ENCODE results near the gene PRR5L.

Gene PRR5L

GRCh38 chr11:36328966-36329673 lies 33.0 kb downstream of the PRR5L start:
- DNase-seq = no peak

GRCh38 chr11:36330411-36330810 lies 34.3 kb downstream of the PRR5L start:
- DNase-seq = no peak

- DNase-seq = no peak
These were observed 37.4 kb downstream of the PRR5L start for GRCh38 chr11:36333468-36333867.

- DNase-seq = no peak
These were observed 37.8 kb downstream of the PRR5L start for GRCh38 chr11:36333897-36334296.

- DNase-seq = no peak
These were observed 43.8 kb downstream of the PRR5L start for GRCh38 chr11:36339888-36340287.

- DNase-seq = no peak
These were observed 44.8 kb downstream of the PRR5L start for GRCh38 chr11:36340897-36341296.

GRCh38 chr11:36341915-36342314 lies 45.8 kb downstream of the PRR5L start:
- no peak for DNase-seq

GRCh38 chr11:36342327-36342726 lies 46.2 kb downstream of the PRR5L start:
- no peak for DNase-seq

- no peak for DNase-seq
These were observed 47.3 kb downstream of the PRR5L start for GRCh38 chr11:36343436-36343835.

GRCh38 chr11:36345084-36345511 lies 49.0 kb downstream of the PRR5L start:
- DNase-seq = no peak

- DNase-seq = no peak
These were observed 49.5 kb downstream of the PRR5L start for GRCh38 chr11:36345535-36346141.

GRCh38 chr11:36346562-36347383 lies 50.7 kb downstream of the PRR5L start:
- DNase-seq = no peak

GRCh38 chr11:36347384-36347906 lies 51.4 kb downstream of the PRR5L start:
- DNase-seq = no peak

- DNase-seq = no peak
These were observed 53.5 kb downstream of the PRR5L start for GRCh38 chr11:36349351-36350136.

GRCh38 chr11:36350137-36350513 lies 54.0 kb downstream of the PRR5L start:
- DNase-seq = no peak

- DNase-seq = peak in 1 of 2 donors; percentile 18
These were observed 56.8 kb downstream of the PRR5L start for GRCh38 chr11:36352922-36353321.

- no peak for DNase-seq
These were observed 58.3 kb downstream of the PRR5L start for GRCh38 chr11:36354221-36355003.

GRCh38 chr11:36356201-36356600 lies 60.1 kb downstream of the PRR5L start:
- no peak for DNase-seq

- no peak for DNase-seq
These were observed 61.7 kb downstream of the PRR5L start for GRCh38 chr11:36357831-36358230.

GRCh38 chr11:36358436-36358835 lies 62.3 kb downstream of the PRR5L start:
- DNase-seq = no peak

GRCh38 chr11:36360318-36360717 lies 64.2 kb downstream of the PRR5L start:
- DNase-seq = no peak

GRCh38 chr11:36360826-36361415 lies 64.8 kb downstream of the PRR5L start:
- DNase-seq = no peak

Data from stimulated activated CD4-positive, alpha-beta T cell treated with anti-CD3 and anti-CD28 coated beads, Interleukin-2, amount 100 ng/mL, for 48 hours (primary cell).